ENCODE measurements around the gene ARPC5L.
"Not testable (repeated sequence)": the region's sequence is repeated elsewhere in the genome, so short reads cannot be mapped to it uniquely, and the experiment has no call there.

ARPC5L gene

DNA sequence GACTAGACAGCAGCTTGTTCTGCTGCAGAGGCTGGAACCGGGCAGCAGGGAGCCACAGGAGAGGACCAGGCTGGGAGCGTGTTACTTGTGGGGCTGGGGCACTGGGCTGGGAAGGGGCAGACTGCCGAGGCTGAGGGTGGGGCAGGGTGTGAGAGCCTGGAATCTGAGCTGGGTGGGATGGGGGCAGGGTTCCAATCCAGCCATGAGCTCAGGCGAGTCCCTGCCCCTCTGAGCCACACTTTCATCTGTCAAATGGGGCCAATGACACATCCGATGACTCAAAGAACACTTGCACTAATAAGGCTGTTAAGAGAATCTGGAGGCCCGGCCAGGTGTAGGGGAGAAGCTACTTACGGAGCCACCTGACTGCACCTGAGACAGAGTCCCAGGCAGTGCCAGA lies 27.3 kb upstream of the ARPC5L start:
- DNase-seq (ENCODE audit: low read depth), result peak; percentile 54
- TF ChIP-seq, protein P1, sequence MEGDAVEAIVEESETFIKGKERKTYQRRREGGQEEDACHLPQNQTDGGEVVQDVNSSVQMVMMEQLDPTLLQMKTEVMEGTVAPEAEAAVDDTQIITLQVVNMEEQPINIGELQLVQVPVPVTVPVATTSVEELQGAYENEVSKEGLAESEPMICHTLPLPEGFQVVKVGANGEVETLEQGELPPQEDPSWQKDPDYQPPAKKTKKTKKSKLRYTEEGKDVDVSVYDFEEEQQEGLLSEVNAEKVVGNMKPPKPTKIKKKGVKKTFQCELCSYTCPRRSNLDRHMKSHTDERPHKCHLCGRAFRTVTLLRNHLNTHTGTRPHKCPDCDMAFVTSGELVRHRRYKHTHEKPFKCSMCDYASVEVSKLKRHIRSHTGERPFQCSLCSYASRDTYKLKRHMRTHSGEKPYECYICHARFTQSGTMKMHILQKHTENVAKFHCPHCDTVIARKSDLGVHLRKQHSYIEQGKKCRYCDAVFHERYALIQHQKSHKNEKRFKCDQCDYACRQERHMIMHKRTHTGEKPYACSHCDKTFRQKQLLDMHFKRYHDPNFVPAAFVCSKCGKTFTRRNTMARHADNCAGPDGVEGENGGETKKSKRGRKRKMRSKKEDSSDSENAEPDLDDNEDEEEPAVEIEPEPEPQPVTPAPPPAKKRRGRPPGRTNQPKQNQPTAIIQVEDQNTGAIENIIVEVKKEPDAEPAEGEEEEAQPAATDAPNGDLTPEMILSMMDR (conservative IDR thresholded peaks at IDR 0.05; ENCODE audit: low read length), result no peak
- H3K4me3 ChIP-seq (ENCODE audit: low read length), result no peak overlapping the region

DNA sequence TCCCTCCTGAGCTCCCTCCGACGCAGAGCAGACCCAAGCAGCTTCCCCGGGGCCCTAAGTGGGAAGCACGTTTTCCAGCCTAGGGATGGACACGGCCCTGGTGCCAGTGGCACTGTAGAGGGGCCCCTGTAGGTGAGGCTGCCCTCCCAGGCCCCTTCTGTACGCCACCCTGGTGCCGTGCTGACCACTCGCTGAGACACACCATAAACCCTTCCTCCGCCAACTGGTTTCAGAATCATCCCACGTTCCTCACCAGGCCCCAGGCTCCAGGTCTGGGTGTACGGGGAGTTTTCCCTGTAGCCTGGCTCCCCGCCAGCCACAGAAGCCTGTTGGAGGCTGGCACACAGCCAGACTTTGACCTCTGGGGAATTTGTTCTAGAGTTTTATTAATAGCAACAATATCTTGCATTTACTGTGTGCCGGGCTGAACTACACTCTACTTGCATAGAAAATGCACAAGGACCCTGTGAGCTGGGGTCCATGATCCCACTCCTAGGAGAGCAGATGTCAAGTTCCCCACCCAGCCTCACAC lies 26.8 kb upstream of the ARPC5L start:
- TF ChIP-seq, protein P1 (conservative IDR thresholded peaks at IDR 0.05; ENCODE audit: low read length), result no peak
- no peak overlapping the region for H3K4me3 ChIP-seq (ENCODE audit: low read length)
- DNase-seq (ENCODE audit: low read depth), result peak; percentile 45

DNA sequence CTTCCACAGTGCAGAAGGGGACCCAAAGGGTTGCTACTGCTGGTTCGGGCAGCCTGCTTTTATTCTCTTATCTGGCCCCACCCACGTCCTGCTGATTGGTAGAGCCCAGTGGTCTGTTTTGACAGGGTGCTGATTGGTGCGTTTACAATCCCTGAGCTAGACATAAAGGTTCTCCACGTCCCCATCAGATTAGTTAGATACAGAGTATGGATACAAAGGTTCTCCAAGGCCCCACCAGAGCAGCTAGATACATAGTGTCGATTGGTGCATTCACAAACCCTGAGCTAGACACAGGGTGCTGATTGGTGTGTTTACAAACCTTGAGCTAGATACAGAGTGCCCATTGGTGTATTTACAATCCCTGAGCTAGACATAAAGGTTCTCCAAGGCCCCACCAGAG lies 23.8 kb upstream of the ARPC5L start:
- not testable (repeated sequence) for DNase-seq (ENCODE audit: low read depth); H3K4me3 ChIP-seq (ENCODE audit: low read length)

DNA sequence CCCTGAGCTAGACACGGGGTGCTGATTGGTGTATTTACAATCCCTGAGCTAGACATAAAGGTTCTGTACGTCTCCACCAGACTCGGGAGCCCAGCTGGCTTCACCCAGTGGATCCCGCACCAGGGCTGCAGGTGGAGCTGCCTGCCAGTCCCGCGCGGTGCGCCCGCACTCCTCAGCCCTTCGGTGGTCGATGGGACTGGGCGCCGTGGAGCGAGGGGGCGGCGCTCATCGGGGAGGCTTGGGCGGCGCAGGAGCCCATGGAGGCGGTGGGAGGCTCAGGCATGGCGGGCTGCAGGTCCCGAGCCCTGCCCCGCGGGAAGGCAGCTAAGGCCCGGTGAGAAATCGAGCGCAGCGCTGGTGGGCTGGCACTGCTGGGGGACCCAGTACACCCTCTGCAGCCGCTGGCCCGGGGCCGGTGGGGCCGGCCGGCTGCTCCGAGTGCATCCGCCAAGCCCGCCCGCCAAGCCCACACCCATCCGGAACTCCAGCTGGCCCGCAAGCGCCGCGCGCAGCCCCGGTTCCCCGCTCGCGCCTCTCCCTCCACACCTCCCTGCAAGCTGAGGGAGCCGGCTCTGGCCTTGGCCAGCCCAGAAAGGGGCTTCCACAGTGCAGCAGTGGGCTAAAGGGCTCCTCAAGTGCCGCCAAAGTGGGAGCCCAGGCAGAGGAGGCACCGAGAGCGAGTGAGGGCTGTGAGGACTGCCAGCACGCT lies 23.2 kb upstream of the ARPC5L start:
- not testable (repeated sequence) for DNase-seq (ENCODE audit: low read depth); H3K4me3 ChIP-seq (ENCODE audit: low read length)

DNA sequence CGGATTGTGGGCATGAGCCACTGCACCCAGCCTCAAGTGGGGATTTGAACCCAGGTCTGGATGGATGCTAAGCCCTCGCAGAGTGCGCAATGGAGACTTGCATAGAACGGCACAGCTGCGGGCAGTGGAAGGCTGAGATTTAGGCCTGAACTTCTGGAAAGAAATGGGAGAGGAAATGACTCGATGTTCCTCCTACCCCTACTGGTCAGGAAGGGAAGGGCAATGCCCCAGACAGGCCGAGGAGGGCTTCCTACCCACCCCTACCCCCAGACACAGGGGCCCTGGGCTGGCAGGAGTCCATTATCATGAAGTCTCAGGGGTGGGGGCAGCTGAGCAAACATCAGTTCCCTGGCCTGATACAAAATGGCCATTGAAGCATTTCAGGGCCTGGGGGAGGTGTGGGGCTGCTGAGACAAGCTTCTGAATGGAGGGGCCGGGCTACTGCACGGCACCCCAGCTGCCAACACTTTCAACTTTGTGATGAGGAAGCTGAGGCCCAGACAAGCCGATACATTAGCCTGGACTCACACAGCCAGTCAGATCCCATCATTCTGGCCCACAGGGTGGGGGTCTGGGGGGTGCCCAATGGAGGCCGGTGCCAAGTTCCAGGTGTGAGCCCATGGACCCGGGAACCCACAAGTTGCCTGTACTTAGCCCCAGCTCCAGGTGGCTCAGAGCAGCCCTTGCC lies 22.2 kb upstream of the ARPC5L start:
- no peak for DNase-seq (ENCODE audit: low read depth)
- H3K4me3 ChIP-seq (ENCODE audit: low read length), result no peak overlapping the region
- TF ChIP-seq, protein P1 (conservative IDR thresholded peaks at IDR 0.05; ENCODE audit: low read length), result peak; percentile 56

DNA sequence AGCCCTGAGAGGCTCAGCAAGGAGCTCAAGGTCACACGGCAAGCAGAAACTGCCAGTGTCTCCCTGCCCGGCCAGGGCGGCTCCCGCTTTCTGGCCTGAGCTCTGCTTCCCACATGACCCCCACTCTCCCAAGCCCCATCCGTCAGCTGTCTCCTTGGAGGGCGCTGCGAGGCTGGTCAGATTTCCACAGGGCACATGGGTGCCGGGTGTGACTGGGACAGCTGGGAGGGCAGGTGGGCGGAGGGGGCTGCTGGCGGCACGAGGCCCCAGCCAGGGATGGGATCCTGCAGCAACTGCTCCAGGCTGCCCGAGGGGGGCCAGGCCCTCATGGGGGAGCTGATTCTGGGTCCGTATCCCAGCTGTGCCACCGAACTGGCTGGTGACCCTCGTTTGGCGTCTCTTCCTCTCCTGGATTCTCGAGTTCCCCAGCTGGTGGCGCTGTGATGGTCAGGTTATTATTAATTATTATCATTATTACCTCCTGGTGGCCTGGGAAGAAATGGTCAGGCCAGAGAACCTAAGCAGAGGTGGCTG lies 21.6 kb upstream of the ARPC5L start:
- DNase-seq (ENCODE audit: low read depth), result no peak
- TF ChIP-seq, protein P1 (conservative IDR thresholded peaks at IDR 0.05; ENCODE audit: low read length), result peak; percentile 31
- H3K4me3 ChIP-seq (ENCODE audit: low read length), result no peak overlapping the region

DNA sequence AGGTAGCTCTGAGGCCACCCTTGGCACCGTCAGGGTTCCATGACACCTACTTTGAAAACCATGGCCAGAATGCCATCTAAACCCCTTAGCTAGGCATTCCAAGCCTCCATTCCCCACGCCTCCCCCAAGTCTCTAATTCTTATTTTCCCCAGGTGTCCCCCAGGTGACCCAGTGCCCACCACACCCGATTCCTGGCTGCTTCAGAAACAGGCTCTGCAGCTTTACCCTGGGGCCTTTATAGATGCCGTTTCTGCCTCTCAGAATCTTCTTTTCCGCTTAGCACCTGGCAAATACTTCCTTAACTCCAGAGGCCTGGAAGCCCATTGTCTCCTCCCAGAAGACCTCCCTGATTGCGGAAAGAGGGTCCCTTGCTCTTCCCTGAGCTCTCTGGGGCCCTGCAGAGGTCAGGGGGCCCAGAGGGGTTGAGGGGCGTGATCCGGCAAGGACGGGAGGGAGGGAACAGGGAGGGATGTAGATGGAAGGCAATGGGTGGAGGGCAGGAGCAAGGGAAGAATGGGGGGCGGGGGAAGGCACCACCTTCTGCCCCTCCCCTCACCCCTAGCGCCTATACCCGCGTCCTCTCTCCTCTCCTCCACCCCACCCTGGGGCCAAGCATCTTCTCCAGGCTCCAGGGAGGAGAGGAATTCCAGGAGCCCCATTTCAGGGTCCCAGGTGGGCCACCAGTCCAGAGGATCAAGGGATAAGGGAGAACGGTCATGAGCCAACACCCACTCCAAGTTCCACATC lies 20.7 kb upstream of the ARPC5L start:
- no peak for DNase-seq (ENCODE audit: low read depth)
- TF ChIP-seq, protein P1 (conservative IDR thresholded peaks at IDR 0.05; ENCODE audit: low read length), result no peak
- no peak overlapping the region for H3K4me3 ChIP-seq (ENCODE audit: low read length)
